Stimulated activated CD8-positive, alpha-beta memory T cell treated with anti-CD3 and anti-CD28 coated beads, Interleukin-2, amount 100 ng/mL, for 1 hour (primary cell): Measurements from ENCODE around the gene ISLR2.

Source experiments
- DNase-seq, 2 donors: peaks; one replicate each; pipeline ENCODE4 v3.0.0-alpha.2; 2020; ENCODE audit warnings: low read depth in 2 of 2

The ISLR2 gene

GRCh38 chr15:74176262-74177214 is 46.2 kb downstream of the ISLR2 start:
- DNase-seq: no peak

- no peak for DNase-seq
These were observed 48.1 kb downstream of the ISLR2 start for GRCh38 chr15:74178326-74179100.

GRCh38 chr15:74179101-74179841 is 48.9 kb downstream of the ISLR2 start:
- no peak for DNase-seq

GRCh38 chr15:74179983-74180880 is 49.8 kb downstream of the ISLR2 start:
- DNase-seq: no peak

GRCh38 chr15:74180881-74181602 is 50.7 kb downstream of the ISLR2 start:
- DNase-seq: no peak

GRCh38 chr15:74182131-74182530 is 51.7 kb downstream of the ISLR2 start:
- DNase-seq: no peak

GRCh38 chr15:74184582-74185091 is 54.3 kb downstream of the ISLR2 start:
- DNase-seq: no peak

GRCh38 chr15:74185710-74186348 is 55.4 kb downstream of the ISLR2 start:
- no peak for DNase-seq
